Measurements from ENCODE around the gene ANGPTL2. TPM values are rescaled to one million over a fixed set of nuclear protein-coding genes. Genes with fewer than 3 reads are reported as not detected.

Gene ANGPTL2
- total RNA-seq, 1 experiment from 2014 or later = 21.1 TPM

Other genes with a start within 250 kb of the ANGPTL2 start
- 1.8 and 2.3 TPM in 2 replicates for gene RALGPS1, start 207.9 kb downstream of the ANGPTL2 start, total RNA-seq (2014; rRNA removed; shearing (Covaris generic))
- 3.3 and 4.6 TPM in 2 replicates for gene GARNL3, start 142.1 kb upstream of the ANGPTL2 start, total RNA-seq (2014; rRNA removed; shearing (Covaris generic))